ENCODE results near the gene LRP1B. TPM values are rescaled to one million over a fixed set of nuclear protein-coding genes. Genes with fewer than 3 reads are reported as not detected.
"Not testable (repeated sequence)": the region's sequence is repeated elsewhere in the genome, so short reads cannot be mapped to it uniquely, and the experiment has no call there.

LRP1B gene
- polyA plus RNA-seq, 3 donors = 0.25 to 3.1 (median 2.2) TPM

- 77 to 84% (median 82%) methylated on average over 1 of the region's 1 CpG for WGBS, 3 donors
- no peak overlapping the region for H3K27ac ChIP-seq (ENCODE audit: low read depth, low read length)
These were observed 1529.5 kb downstream of the LRP1B start for GRCh38 chr2:140601342-140601741.

DNA sequence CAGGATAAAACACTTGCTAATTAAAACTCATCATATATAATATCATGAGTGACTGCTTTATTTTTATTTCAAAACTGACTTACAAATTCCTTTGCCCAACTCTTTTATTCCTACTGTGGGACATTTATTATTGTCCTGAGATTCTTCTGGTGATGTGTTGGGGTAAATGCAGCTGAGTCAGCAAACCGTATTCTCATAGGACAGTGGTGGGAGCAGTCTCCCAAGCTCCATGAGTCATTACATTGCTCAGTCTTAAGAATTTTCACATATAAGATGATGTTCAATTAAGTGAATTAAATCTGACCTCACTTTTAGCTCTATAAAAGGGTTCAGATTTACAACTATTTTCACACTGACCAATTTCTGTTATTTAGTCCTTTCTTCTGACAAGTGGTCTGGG, 1530.7 kb downstream of the LRP1B start:
- WGBS, 3 donors = 64 to 97% (median 68%) methylated on average over 1 of the region's 1 CpG
- no peak overlapping the region for H3K27ac ChIP-seq (ENCODE audit: low read depth, low read length)

- H3K27ac ChIP-seq (ENCODE audit: low read depth, low read length) = no peak overlapping the region
- WGBS, 3 donors = 82 to 100% (median 88%) methylated on average over 1 of the region's 1 CpG
These were observed 1533.0 kb downstream of the LRP1B start for GRCh38 chr2:140597836-140598235.

- WGBS, 3 donors = 59 to 86% (median 60%) methylated on average over 1 of the region's 1 CpG
- H3K27ac ChIP-seq (ENCODE audit: low read depth, low read length) = no peak overlapping the region
These were observed 1533.6 kb downstream of the LRP1B start for GRCh38 chr2:140597205-140597604.

DNA sequence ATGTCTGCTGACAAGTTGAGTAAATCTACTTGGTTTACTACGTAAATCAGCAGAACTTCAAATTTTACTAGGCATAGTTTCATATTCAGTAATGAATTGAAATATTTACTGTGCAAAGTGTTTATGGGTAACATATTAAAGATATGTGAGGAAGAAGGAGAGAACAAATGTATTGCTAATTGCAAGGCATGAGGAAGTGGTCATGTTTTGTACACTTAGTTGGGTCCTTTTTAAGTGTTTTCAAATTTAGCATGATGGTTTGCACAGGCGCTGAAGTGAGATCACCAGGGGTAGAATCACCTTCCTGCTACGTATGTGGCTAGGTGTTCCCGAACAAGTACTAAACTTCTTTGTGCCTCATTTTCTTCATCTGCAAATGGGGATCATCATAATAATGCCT, 1534.4 kb downstream of the LRP1B start:
- 56 to 84% (median 79%) methylated on average over 4 of the region's 4 CpGs for WGBS, 3 donors
- H3K27ac ChIP-seq (ENCODE audit: low read depth, low read length) = no peak overlapping the region

- WGBS, 3 donors = 34 to 84% (median 83%) methylated on average over 2 of the region's 2 CpGs
- no peak overlapping the region for H3K27ac ChIP-seq (ENCODE audit: low read depth, low read length)
These were observed 1535.7 kb downstream of the LRP1B start for GRCh38 chr2:140595107-140595506.

DNA sequence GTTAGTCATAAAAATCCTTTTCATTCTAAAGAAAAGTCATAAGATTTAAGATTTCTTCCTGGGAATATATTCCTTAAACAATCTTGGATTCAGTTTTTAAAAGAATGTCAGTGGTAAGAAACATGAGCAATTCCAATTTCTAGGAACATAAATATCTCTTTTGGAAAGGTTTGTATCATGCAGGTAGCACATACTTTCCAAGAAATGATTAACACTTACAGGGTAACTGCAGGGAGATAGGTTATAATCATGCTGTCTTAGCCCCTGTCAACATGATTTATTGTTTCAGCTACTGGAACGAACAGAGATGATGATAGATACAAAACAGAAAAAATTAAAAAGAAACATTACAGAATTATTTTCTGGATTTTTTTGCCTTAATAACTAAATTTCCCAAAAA, 1537.7 kb downstream of the LRP1B start:
- H3K27ac ChIP-seq (ENCODE audit: low read depth, low read length) = no peak overlapping the region
- WGBS, 3 donors = 0 to 43% (median 33%) methylated on average over 1 of the region's 1 CpG

DNA sequence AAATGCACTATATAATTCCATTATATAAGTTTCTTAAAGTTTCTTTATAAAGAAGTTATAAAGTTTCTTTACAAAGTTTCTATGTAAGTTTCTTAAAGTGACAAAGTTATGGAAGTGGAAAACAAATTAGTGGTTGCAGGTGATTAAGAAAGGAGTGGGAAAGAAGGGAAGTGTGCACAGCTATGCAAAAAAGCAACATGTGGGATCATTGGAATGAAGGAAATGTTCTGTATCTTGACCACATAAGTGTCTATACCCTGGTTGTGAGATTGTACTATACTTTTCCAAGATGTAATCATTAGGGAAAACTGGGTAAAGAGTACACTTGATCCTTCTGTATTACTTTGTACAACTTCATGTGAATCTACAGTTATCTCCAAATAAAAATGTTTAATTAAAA, 1541.1 kb downstream of the LRP1B start:
- no peak overlapping the region for H3K27ac ChIP-seq (ENCODE audit: low read depth, low read length)

DNA sequence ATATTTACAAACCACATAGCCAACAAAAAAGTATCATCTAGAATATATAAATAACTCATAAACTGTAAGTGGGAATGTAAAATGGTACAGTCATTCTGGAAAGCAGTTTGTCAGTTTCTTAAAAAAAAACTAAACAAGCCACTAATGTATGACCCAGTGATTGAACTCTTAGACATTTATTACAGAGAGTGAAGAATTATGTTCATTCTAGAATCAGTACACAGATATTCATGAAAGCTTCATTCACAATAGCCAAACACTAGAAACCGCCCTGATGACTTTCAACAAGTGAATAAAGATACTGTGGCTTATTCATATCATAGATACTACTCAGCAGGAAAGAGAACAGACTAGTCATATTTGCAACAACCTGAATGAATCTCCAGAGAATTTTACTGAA, 1541.5 kb downstream of the LRP1B start:
- no peak overlapping the region for H3K27ac ChIP-seq (ENCODE audit: low read depth, low read length)
- WGBS, 3 donors = 70 to 81% (median 80%) methylated on average over 1 of the region's 1 CpG

GRCh38 chr2:140586379-140586778, 1544.4 kb downstream of the LRP1B start:
- 75 to 78% (median 75%) methylated on average over 2 of the region's 2 CpGs for WGBS, 3 donors

DNA sequence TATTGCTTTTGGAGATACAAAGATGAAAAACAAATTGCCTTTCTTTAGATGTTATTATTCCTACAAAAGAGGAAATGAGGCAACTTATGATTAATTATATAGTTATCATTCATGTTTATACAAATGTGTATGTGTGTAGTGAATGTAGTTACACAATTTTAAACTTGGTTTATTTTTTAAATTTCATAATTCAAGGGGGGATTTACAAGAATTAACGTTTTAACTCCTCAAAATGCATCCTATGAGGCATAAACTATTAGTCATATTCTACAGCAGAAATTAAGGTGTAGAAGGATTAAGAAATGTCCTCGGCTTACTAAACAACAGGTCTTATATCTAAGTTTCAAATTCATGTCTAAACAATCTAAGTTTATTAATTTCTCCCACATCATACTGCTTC, 1545.8 kb downstream of the LRP1B start:
- 33 to 36% (median 35%) methylated on average over 2 of the region's 2 CpGs for WGBS, 3 donors
- no peak overlapping the region for H3K27ac ChIP-seq (ENCODE audit: low read depth, low read length)

More at GRCh38 chr2:140586379-140586778, 1544.4 kb downstream of the LRP1B start:
- H3K27ac ChIP-seq (ENCODE audit: low read depth, low read length) = no peak overlapping the region

DNA sequence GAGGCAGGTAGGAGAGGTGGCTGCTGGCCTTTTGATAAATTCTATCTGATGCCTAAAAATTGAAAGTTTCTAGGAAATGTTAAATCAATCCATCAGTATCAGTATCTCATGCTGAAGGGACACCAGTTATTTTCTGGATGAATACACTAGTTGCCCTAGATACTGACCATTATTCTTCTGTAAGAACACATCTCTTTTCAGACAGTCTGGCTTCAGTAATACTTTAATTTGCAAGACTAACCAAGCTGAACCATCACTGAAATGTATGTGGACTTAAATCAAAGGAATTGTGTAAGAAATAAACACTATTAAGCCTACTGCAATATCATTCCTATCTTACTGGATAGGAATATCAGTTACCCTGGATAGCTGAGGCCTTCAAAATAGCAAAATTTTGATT, 1546.3 kb downstream of the LRP1B start:
- H3K27ac ChIP-seq (ENCODE audit: low read depth, low read length) = no peak overlapping the region

- no peak overlapping the region for H3K27ac ChIP-seq (ENCODE audit: low read depth, low read length)
- 50 to 60% (median 53%) methylated on average over 2 of the region's 2 CpGs for WGBS, 3 donors
These were observed 1550.2 kb downstream of the LRP1B start for GRCh38 chr2:140580532-140581151.

DNA sequence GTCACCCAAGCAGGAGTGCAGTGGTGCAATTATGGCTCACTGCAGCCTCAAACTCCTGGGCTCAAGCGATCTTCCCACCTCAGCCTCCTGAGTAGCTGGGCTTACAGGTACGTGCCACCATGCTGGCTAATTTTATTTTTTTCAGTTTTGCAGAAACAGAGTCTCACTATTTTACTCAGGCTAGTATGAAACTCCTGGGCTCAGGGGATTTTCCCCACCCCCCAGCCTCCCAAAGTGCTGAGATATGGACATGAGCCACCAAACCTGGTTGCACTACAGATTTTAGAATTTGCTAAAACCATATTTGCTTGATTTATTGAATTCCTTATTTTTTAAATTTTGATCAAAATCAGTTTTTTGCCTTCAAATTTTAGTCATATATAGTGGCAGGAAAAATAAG, 1553.4 kb downstream of the LRP1B start:
- no peak overlapping the region for H3K27ac ChIP-seq (ENCODE audit: low read depth, low read length)
- WGBS, 3 donors = 85 to 92% (median 90%) methylated on average over 2 of the region's 2 CpGs

DNA sequence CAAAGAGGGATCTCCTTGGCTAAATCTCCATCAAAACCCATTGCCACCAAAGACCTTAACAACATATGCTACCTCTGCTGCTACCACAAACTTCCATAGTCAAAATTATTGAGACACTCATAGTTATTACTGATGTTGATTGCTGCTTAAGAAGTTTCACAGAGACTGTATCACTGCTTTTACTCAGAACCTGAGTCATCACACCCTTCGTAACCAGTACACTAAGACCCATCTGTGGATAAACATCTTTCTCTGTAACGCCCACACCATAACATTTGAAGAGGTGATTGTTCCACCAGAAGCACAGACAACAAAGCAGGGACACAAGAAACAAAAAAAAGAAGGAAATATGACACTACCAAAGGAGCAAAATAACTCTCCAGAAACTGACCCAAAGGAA, 1563.1 kb downstream of the LRP1B start:
- H3K27ac ChIP-seq (ENCODE audit: low read depth, low read length) = no peak overlapping the region
- WGBS, 3 donors = 83 to 87% (median 84%) methylated on average over 2 of the region's 2 CpGs

- WGBS, 3 donors = 70 to 80% (median 80%) methylated on average over 3 of the region's 3 CpGs
- H3K27ac ChIP-seq (ENCODE audit: low read depth, low read length) = no peak overlapping the region
These were observed 1565.1 kb downstream of the LRP1B start for GRCh38 chr2:140565756-140566155.

DNA sequence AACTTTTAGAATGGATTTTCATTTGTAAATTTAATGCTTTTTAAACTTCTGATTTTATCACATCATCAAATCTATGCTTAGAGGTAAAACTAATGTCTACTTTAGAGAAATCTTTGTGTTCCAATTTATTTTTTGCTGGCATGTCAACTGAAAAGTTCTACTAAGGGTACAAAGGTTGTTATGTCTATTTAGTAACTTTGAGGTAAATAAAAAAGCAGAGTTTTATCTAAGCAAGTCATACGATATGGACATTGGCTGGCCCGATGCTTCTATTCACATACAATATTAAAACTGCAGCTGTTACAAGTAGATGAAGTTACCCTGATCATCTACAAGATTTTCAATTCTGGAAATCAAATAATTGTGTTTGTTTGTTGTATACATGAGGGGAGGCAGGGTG, 1575.1 kb downstream of the LRP1B start:
- 31 to 95% (median 79%) methylated on average over 2 of the region's 2 CpGs for WGBS, 3 donors

DNA sequence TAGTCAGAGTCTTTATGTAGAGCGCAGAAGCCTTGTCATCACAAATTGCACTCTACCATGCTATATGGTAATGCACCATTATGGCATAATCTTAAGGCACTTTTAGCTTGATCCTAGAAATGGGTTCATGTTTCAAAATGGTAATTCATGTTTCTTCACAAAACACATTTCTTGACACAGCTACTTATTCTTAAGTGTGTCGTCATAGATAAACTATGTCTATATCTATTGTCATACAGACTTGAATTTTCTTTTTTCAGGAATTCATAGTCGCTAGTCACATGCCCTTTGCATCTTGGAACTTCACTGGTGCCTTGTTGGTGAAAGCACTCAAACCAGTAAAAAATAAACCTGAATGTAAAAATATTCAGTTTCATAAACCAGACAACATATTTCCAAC, 1578.2 kb downstream of the LRP1B start:
- no peak overlapping the region for H3K27ac ChIP-seq (ENCODE audit: low read depth, low read length)
- WGBS, 3 donors = 87 to 93% (median 93%) methylated on average over 3 of the region's 3 CpGs

More for the DNA sequence above, 1575.1 kb downstream of the LRP1B start:
- no peak overlapping the region for H3K27ac ChIP-seq (ENCODE audit: low read depth, low read length)

DNA sequence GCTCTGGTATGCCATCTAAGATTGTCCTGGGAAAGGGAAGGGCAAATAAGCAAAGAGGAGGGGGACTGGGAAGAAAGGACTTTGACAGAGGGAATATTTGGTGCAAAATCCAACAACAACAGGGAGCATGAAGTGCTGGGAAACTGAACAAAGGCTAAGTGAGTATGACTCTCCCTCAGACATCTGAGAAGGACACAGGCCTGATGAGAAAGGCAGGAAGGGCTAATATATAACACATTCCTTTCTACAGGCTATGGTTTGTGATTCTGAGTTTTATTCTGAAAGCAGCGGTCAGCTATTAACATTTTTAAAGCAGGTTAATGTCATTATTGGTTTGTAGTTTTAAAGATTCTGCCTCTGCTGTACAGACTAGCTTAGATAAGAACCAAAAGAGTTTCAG, 1579.5 kb downstream of the LRP1B start:
- H3K27ac ChIP-seq (ENCODE audit: low read depth, low read length) = no peak overlapping the region
- 78 to 95% (median 79%) methylated on average over 1 of the region's 1 CpG for WGBS, 3 donors

GRCh38 chr2:140550821-140551220, 1580.0 kb downstream of the LRP1B start:
- H3K27ac ChIP-seq (ENCODE audit: low read depth, low read length) = no peak overlapping the region
- WGBS, 3 donors = 93 to 95% (median 95%) methylated on average over 2 of the region's 2 CpGs

- H3K27ac ChIP-seq (ENCODE audit: low read depth, low read length) = not testable (repeated sequence)
- 39 to 72% (median 63%) methylated on average over 2 of the region's 2 CpGs for WGBS, 3 donors
These were observed 1586.0 kb downstream of the LRP1B start for GRCh38 chr2:140544769-140545168.
